AG04449 (cell line): ENCODE results near the gene KLF16.

Experiments used
- CTCF ChIA-PET: fragments of 350-600 bp; formaldehyde crosslinking; extraction: SDS; loops from one replicate; lab custom pipeline; 2021; ENCODE audit warnings: antibody characterized with exemption; lab: Yijun Ruan, JAX
- POLR2A ChIA-PET: fragments of 400-600, 350-600 bp; formaldehyde crosslinking; extraction: SDS; loops from one replicate; lab custom pipeline; 2020; ENCODE audit warnings: antibody characterized with exemption, inconsistent platforms; lab: Yijun Ruan, JAX
- DNase-seq: peaks from one replicate; pipeline ENCODE4 v3.0.0-alpha.2; 2010; ENCODE audit warnings: low read depth, low spot score
- H3K4me3 ChIP-seq: 2 replicates; pipeline ENCODE4 v1.5.1; 2011; ENCODE audit warnings: low read depth, mild to moderate bottlenecking, control low read depth, low read length
- CTCF ChIP-seq: IDR thresholded peaks from one replicate; pipeline ENCODE4 v1.5.1; 2011; ENCODE audit warnings: mild to moderate bottlenecking, moderate library complexity, low read length, control low read depth, inconsistent platforms; ENCODE audit not compliant: insufficient read depth; ENCODE audit errors: missing control alignments

Gene KLF16

DNA sequence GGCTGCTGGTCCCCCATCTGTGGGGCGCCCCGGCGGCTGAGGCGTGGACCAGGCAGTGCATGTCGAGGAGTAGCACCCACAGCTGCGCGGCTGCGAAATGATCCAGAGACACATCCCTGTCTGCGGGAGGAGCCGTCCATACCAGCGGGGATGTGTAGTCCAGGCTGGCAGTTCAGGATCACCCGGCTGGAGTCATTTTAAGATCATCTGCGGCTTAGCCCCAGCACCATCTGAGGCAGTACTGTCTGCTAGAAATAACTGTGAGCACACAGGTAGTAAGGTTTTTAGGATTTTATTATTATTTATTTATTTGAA, 44.9 kb upstream of the KLF16 start:
- TF ChIP-seq CTCF: no peak
- no peak for DNase-seq
- POLR2A ChIA-PET: no interaction called here
- CTCF ChIA-PET: no interaction called here
- no peak overlapping the region for H3K4me3 ChIP-seq

DNA sequence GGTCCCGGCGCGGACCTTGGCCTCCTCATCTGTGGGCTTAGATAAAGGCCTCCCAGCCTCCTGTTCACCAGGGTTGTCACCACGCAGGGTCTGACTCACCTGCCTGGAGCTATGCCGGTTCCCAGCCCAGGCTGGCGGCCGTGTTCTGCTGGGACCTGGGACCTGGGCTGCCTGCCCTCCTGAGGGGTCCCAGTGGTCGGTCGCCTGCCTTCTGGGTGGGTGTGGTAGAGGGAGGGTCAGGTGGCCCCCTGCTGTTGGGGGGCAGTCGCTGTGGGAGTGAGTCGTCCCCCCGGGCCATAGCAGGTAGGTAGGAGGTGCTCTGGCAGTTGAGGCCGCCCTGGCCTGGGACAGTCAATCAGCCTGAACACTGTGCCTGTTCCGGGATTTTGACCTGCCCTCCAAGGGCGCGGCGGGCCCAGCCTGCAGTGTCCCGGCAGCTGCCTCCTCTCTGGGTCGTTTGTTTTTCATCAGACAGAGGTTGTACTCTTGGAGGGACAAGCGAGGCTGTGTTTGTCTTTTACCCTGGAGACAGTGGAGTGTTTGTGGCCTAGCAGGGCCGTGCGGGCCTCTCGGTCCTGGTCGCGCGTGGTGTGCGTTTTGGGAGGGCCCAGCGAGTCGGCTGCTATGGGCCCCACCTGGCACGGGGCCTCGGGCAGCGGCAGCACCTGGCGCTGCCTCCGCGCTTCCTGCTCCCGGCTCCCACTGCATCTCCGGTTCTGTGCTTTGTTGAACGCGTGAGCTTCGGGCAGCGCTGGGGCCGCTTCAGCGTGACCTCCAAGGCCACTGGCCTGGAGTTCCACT, 44.4 kb upstream of the KLF16 start:
- CTCF ChIA-PET: interaction anchor here (1.0 kb wide), 1 partner anchor 22 kb away, joined by 3 read pairs; no protein-coding TSS in a partner anchor
- no peak for TF ChIP-seq CTCF
- no peak overlapping the region for H3K4me3 ChIP-seq
- DNase-seq: no peak
- POLR2A ChIA-PET: no interaction called here

- POLR2A ChIA-PET: no interaction called here
Measured at GRCh38 chr19:1906985-1907562, 43.7 kb upstream of the KLF16 start.

DNA sequence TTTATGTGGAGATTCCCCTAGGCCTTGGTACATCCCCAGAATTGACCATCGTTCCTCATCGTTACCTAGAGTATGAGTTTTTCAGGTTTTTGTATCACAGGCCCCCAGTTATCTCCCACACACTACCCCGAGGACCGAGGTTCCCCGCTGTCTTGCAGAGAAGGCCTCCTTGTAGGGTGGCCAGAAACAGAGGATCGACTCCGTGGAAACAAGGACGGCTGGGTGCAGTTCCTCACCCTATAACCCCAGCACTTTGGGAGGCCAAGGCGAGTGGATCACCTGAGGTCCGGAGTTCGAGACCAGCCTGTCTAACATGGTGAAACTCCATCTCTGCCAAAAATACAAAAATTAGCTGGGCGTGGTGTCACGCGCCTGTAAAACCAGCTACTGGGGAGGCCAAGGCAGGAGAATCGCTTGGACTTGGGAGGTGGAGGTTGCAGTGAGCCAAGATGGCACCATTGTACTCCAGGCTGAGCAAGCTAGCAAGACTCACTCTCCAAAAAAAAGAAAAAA, 42.5 kb upstream of the KLF16 start:
- no peak for DNase-seq
- H3K4me3 ChIP-seq: peak overlapping the region; percentile 76
- CTCF ChIA-PET: interaction anchor here (0.8 to 1.2 kb wide), 2 partner anchors 8 to 21 kb away, joined by 3 read pairs; no protein-coding TSS in a partner anchor
- POLR2A ChIA-PET: interaction anchor here (0.5 kb wide), 1 partner anchor 99 kb away, joined by 4 read pairs; no protein-coding TSS in a partner anchor
- no peak for TF ChIP-seq CTCF

More at GRCh38 chr19:1906985-1907562, 43.7 kb upstream of the KLF16 start:
- CTCF ChIA-PET: interaction anchor here (1.0 kb wide), 1 partner anchor 23 kb away, joined by 3 read pairs; no protein-coding TSS in a partner anchor
- no peak overlapping the region for H3K4me3 ChIP-seq
- no peak for DNase-seq
- TF ChIP-seq CTCF: no peak

GRCh38 chr19:1905110-1905862, 41.9 kb upstream of the KLF16 start, which contains the start of the genes ADAT3 and SCAMP4:
TSS of gene ADAT3 (plus strand) at chr19:1905399. CDS start at chr19:1912048, 6,649 bp downstream.
TSS of gene SCAMP4 (plus strand) at chr19:1905399. CDS start at chr19:1915020, 9,621 bp downstream.
- no peak for TF ChIP-seq CTCF
- POLR2A ChIA-PET: interaction anchor here (0.5 kb wide), 1 partner anchor 100 kb away, joined by 4 read pairs; no protein-coding TSS in a partner anchor
- peak within 1 kb of the TSS; percentile 76 for H3K4me3 ChIP-seq
- DNase-seq: peak; percentile 88
- CTCF ChIA-PET: interaction anchor here (0.8 to 2.8 kb wide), 3 partner anchors 8 to 25 kb away, joined by 3 to 7 read pairs (median 3); no protein-coding TSS in a partner anchor
